ENCODE results near the gene SERTM2. TPM values are rescaled to one million over a fixed set of nuclear protein-coding genes. Genes with fewer than 3 reads are reported as not detected.

The SERTM2 gene
- polyA plus RNA-seq, 2 of the 4 experiments (the other 2 are of a cell fraction) = not detected

DNA sequence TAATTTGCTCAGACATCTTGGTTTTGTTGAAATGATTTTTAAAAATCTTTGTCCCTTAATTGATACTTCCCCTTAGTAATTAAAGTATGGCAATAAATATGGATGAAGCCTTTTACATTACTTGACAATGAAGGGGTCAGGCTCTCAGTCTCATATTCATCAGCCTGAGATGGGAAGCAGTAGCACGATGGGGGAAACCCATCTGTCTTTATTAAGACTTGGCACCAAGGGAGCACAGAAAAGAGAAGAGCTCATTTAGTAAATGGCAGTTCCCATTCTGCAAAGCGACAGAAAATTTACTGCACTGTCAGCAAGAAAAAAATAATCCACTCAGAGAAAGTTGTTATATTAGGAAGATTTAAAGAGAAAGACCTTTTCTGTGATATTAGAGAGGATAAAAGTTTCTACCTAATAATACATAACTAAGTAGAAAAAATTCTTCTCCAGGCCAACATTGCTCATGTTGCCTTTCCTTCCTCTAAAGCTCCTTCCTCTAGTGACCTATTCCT lies 7.9 kb upstream of the SERTM2 start:
- FAIRE-seq (no peak), DNase-seq (ENCODE audit: low read depth in 1 of 2, low spot score in 1 of 2) (no peak), ATAC-seq (no peak)
- Histone ChIP-seq H3K4me1 (no peaks in the 10 kb centered on the region), H3K9me3 (no peaks in the 10 kb centered on the region), H3K27ac (no peak overlapping the region), H3K4me3 (no peak overlapping the region), H3K4me2 (no peak overlapping the region)
- ChIA-PET POLR2A (no interaction called here), CTCF (interaction anchor here (0.7 kb wide), 1 partner anchor 12 kb away, joined by 4 read pairs; no protein-coding TSS in a partner anchor)
- TF ChIP-seq RFX5 (IDR thresholded peaks at IDR 0.05) = no peak
- peak; percentile 79 for TF ChIP-seq MAFK (IDR thresholded peaks at IDR 0.05; ENCODE audit: partially characterized antibody)
- TF ChIP-seq HMGXB4 (CRISPR knock-in tag; IDR thresholded peaks at IDR 0.05; ENCODE audit: borderline replicate concordance) = no peak
- no peak for TF ChIP-seq KDM1A (IDR thresholded peaks at IDR 0.05; ENCODE audit: low read depth)
- TF ChIP-seq CHD2 (IDR thresholded peaks at IDR 0.05; ENCODE audit: low read length, partially characterized antibody) = no peak
- no peak for TF ChIP-seq POLR2AphosphoS2 (conservative IDR thresholded peaks at IDR 0.05; ENCODE audit: low read length)
- WGBS (ENCODE audit: missing lambda C conversion rate) = 8% methylated on average over 2 of the region's 2 CpGs

DNA sequence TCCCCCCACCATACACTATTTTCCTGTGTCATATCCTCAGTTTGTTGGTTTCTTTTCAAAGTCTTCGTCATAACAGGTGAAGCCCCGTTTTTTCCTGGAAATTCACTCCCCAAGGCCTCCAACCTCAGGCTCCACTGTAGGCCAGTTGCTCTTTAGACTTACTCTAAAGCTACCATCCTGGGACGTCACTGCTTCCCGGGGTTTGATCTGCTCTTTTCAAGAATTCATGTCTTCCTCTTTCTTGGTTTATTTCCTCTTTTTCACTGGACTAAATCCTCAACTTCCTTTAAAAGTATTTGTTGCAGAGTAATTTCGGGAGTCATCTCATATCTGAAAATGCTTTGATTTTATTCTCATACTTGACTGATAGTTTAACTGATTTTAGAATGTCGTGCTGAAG lies 6.5 kb upstream of the SERTM2 start:
- no peak for FAIRE-seq
- Histone ChIP-seq H3K4me3 (no peak overlapping the region), H3K27ac (no peak overlapping the region), H3K9me3 (no peaks in the 10 kb centered on the region), H3K4me1 (no peaks in the 10 kb centered on the region), H3K4me2 (no peak overlapping the region)
- no peak for TF ChIP-seq ESRRA (IDR thresholded peaks at IDR 0.05; ENCODE audit: borderline replicate concordance, low read length)
- no peak for TF ChIP-seq MAFK (IDR thresholded peaks at IDR 0.05; ENCODE audit: partially characterized antibody)
- no peak for TF ChIP-seq FOSB (CRISPR knock-in tag; IDR thresholded peaks at IDR 0.05)
- no peak for TF ChIP-seq MYC (IDR thresholded peaks at IDR 0.05; ENCODE audit: borderline replicate concordance, low read length)
- TF ChIP-seq CTCF (IDR thresholded peaks at IDR 0.05) = no peak
- TF ChIP-seq NR3C1 (IDR thresholded peaks at IDR 0.05) = no peak
- no peak for TF ChIP-seq FOXS1 (CRISPR knock-in tag; IDR thresholded peaks at IDR 0.05)
- TF ChIP-seq TP53 (CRISPR knock-in tag; IDR thresholded peaks at IDR 0.05) = no peak
- no peak for TF ChIP-seq ZFP36 (IDR thresholded peaks at IDR 0.05; ENCODE audit: borderline replicate concordance, partially characterized antibody)
- no peak for TF ChIP-seq CHD2 (IDR thresholded peaks at IDR 0.05; ENCODE audit: low read length, partially characterized antibody)
- TF ChIP-seq RARB (CRISPR knock-in tag; IDR thresholded peaks at IDR 0.05) = no peak
- ChIA-PET POLR2A (no interaction called here), CTCF (no interaction called here)
- no peak for ATAC-seq
- 4% methylated on average over 6 of the region's 6 CpGs for WGBS (ENCODE audit: missing lambda C conversion rate)
- DNase-seq (ENCODE audit: low read depth in 1 of 2, low spot score in 1 of 2) = no peak

DNA sequence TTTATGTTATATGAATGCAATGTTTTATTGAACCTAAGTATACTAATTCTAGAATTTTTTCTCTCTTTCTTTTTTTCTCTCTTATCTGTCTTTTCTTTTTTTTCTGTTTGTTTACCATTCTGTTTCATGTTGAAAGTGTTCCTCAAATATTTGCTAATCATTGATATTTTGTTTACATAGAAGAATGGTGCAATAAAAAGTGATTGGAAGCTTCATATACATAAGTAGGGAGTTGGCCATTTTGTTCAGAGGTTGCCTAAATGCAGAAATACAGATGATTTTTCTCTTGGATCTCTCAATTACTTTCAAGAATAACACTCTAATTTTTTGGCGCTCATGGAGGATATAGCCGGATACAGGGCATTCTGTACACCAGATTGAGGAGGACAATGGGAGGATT lies 5.7 kb upstream of the SERTM2 start:
- no peak for ATAC-seq

More for the DNA sequence above, 5.7 kb upstream of the SERTM2 start:
- CTCF ChIA-PET = no interaction called here
- Histone ChIP-seq H3K27ac (no peak overlapping the region), H3K4me3 (no peak overlapping the region), H3K4me2 (no peak overlapping the region), H3K9me3 (no peaks in the 10 kb centered on the region), H3K4me1 (no peaks in the 10 kb centered on the region)
- no peak for TF ChIP-seq CTCF (IDR thresholded peaks at IDR 0.05)
- TF ChIP-seq MAZ (IDR thresholded peaks at IDR 0.05; ENCODE audit: borderline replicate concordance, low read depth, low read length) = no peak
- TF ChIP-seq HOXA7 (CRISPR knock-in tag; IDR thresholded peaks at IDR 0.05) = no peak
- TF ChIP-seq, protein P1, sequence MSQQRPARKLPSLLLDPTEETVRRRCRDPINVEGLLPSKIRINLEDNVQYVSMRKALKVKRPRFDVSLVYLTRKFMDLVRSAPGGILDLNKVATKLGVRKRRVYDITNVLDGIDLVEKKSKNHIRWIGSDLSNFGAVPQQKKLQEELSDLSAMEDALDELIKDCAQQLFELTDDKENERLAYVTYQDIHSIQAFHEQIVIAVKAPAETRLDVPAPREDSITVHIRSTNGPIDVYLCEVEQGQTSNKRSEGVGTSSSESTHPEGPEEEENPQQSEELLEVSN (IDR thresholded peaks at IDR 0.05; ENCODE audit: borderline replicate concordance, low read depth) = no peak
- TF ChIP-seq, protein P2, sequence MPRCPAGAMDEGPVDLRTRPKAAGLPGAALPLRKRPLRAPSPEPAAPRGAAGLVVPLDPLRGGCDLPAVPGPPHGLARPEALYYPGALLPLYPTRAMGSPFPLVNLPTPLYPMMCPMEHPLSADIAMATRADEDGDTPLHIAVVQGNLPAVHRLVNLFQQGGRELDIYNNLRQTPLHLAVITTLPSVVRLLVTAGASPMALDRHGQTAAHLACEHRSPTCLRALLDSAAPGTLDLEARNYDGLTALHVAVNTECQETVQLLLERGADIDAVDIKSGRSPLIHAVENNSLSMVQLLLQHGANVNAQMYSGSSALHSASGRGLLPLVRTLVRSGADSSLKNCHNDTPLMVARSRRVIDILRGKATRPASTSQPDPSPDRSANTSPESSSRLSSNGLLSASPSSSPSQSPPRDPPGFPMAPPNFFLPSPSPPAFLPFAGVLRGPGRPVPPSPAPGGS (IDR thresholded peaks at IDR 0.05) = no peak
- no peak for TF ChIP-seq RCOR1 (IDR thresholded peaks at IDR 0.05; ENCODE audit: low read depth, low read length)
- no peak for TF ChIP-seq FOSB (CRISPR knock-in tag; IDR thresholded peaks at IDR 0.05)
- no peak for TF ChIP-seq HOXB5 (CRISPR knock-in tag; IDR thresholded peaks at IDR 0.05)
- TF ChIP-seq CHD4 (IDR thresholded peaks at IDR 0.05; ENCODE audit: borderline replicate concordance) = no peak
- no peak for TF ChIP-seq HDAC2 (IDR thresholded peaks at IDR 0.05)
- no peak for TF ChIP-seq CEBPB (IDR thresholded peaks at IDR 0.05)
- TF ChIP-seq ZSCAN20 (CRISPR knock-in tag; IDR thresholded peaks at IDR 0.05) = no peak
- TF ChIP-seq CHD2 (IDR thresholded peaks at IDR 0.05; ENCODE audit: low read length, partially characterized antibody) = no peak
- TF ChIP-seq RAD21 (conservative IDR thresholded peaks at IDR 0.05 in 1 of 2, IDR thresholded peaks at IDR 0.05 in 1 of 2) = no peak
- FAIRE-seq (no peak), DNase-seq (ENCODE audit: low read depth in 1 of 2, low spot score in 1 of 2) (no peak)
- POLR2A ChIA-PET = no interaction called here
- 30% methylated on average over 2 of the region's 2 CpGs for WGBS (ENCODE audit: missing lambda C conversion rate)
